H9 (cell line): ENCODE results near the gene MYO1C. TPM values are rescaled to one million over a fixed set of nuclear protein-coding genes. Genes with fewer than 3 reads are reported as not detected.
A peak's percentile ranks its signal among the peaks of the same experiment; 100 is the strongest.
"Not testable (repeated sequence)": the region's sequence is repeated elsewhere in the genome, so short reads cannot be mapped to it uniquely, and the experiment has no call there.

Source experiments
- DNase-seq: peaks from one replicate; pipeline ENCODE4 v3.0.0-alpha.2; 2017
- H2AFZ ChIP-seq: one replicate; pipeline ENCODE4 v1.6.1; 2013; ENCODE audit warnings: mild to moderate bottlenecking, low read length, control low read depth, moderate library complexity
- H2AK5ac ChIP-seq: 2 replicates; pipeline ENCODE4 v1.6.1; 2013; ENCODE audit warnings: low read length, control low read depth, mixed read lengths; ENCODE audit not compliant: insufficient read length
- H2BK120ac ChIP-seq: one replicate; pipeline ENCODE4 v1.6.1; 2013; ENCODE audit warnings: low read depth, mild to moderate bottlenecking, low read length, control low read depth, inconsistent platforms; ENCODE audit not compliant: poor library complexity, severe bottlenecking
- H2BK12ac ChIP-seq: 2 replicates; pipeline ENCODE4 v1.6.1; 2013; ENCODE audit warnings: low read length, control low read depth, mixed read lengths, low read depth; ENCODE audit not compliant: insufficient read length
- H2BK15ac ChIP-seq: 2 replicates; pipeline ENCODE4 v1.6.1; 2013; ENCODE audit warnings: low read depth, low read length, control low read depth
- H2BK20ac ChIP-seq: one replicate; pipeline ENCODE4 v1.6.1; 2013; ENCODE audit warnings: low read depth, mild to moderate bottlenecking, low read length, control low read depth, inconsistent platforms; ENCODE audit not compliant: poor library complexity, severe bottlenecking
- H2BK5ac ChIP-seq: 2 replicates; pipeline ENCODE4 v1.6.1; 2013; ENCODE audit warnings: low read length, control low read depth, mixed read lengths; ENCODE audit not compliant: insufficient read length
- H3K14ac ChIP-seq: 2 replicates; pipeline ENCODE4 v1.6.1; 2013; ENCODE audit warnings: low read length, control low read depth; ENCODE audit not compliant: insufficient read depth
- H3K18ac ChIP-seq: 2 replicates; pipeline ENCODE4 v1.6.1; 2013; ENCODE audit warnings: low read depth, mild to moderate bottlenecking, mixed read lengths, low read length, control low read depth; ENCODE audit not compliant: insufficient read length
- H3K23ac ChIP-seq: 2 replicates; pipeline ENCODE4 v1.6.1; 2013; ENCODE audit warnings: low read length, control low read depth, mixed read lengths, low read depth; ENCODE audit not compliant: insufficient read length
- H3K23me2 ChIP-seq: 2 replicates; pipeline ENCODE4 v1.6.1; 2013; ENCODE audit warnings: low read depth, mild to moderate bottlenecking, mixed read lengths, low read length, control low read depth; ENCODE audit not compliant: insufficient read length, poor library complexity, severe bottlenecking
- H3K27ac ChIP-seq: 2 replicates; pipeline ENCODE4 v1.5.1; 2013; ENCODE audit warnings: low read length, control low read depth, mixed read lengths, low read depth; ENCODE audit not compliant: insufficient read length
- H3K27me3 ChIP-seq: 2 replicates; pipeline ENCODE4 v1.6.1; 2013; ENCODE audit warnings: low read length, control low read depth, inconsistent platforms; ENCODE audit not compliant: insufficient read depth
- H3K4ac ChIP-seq: 2 replicates; pipeline ENCODE4 v1.6.1; 2013; ENCODE audit warnings: low read depth, mild to moderate bottlenecking, control low read depth, inconsistent platforms, low read length, moderate library complexity
- H3K4me1 ChIP-seq: 2 replicates; pipeline ENCODE4 v1.6.1; 2013; ENCODE audit warnings: low read length, control low read depth, inconsistent platforms; ENCODE audit not compliant: insufficient read depth
- H3K4me2 ChIP-seq: 2 replicates; pipeline ENCODE4 v1.6.1; 2013; ENCODE audit warnings: low read length, control low read depth, mixed read lengths; ENCODE audit not compliant: insufficient read length, insufficient read depth
- H3K56ac ChIP-seq: 2 replicates; pipeline ENCODE4 v1.6.1; 2013; ENCODE audit warnings: low read depth, mild to moderate bottlenecking, mixed read lengths, low read length, control low read depth; ENCODE audit not compliant: insufficient read length
- H3K79me1 ChIP-seq: 2 replicates; pipeline ENCODE4 v1.6.1; 2013; ENCODE audit warnings: low read depth, mild to moderate bottlenecking, moderate library complexity, low read length, control low read depth, inconsistent platforms; ENCODE audit not compliant: insufficient read depth, poor library complexity, severe bottlenecking
- H3K79me2 ChIP-seq: 2 replicates; pipeline ENCODE4 v1.6.1; 2013; ENCODE audit warnings: low read length, control low read depth, inconsistent platforms; ENCODE audit not compliant: insufficient read depth
- H3K9ac ChIP-seq: 2 replicates; pipeline ENCODE4 v1.6.1; 2013; ENCODE audit warnings: low read length, control low read depth, mixed read lengths; ENCODE audit not compliant: insufficient read length; ENCODE audit errors: extremely low read depth
- H3K9me3 ChIP-seq: one replicate; pipeline ENCODE4 v1.6.1; 2013; ENCODE audit warnings: low read depth, low read length, inconsistent platforms; ENCODE audit not compliant: control insufficient read depth
- H3T11ph ChIP-seq: one replicate; pipeline ENCODE4 v1.6.1; 2013; ENCODE audit warnings: mild to moderate bottlenecking, low read length, control low read depth, inconsistent platforms
- H4K20me1 ChIP-seq: one replicate; pipeline ENCODE4 v1.6.1; 2013; ENCODE audit not compliant: control insufficient read depth, insufficient read length, insufficient read depth
- H4K5ac ChIP-seq: 2 replicates; pipeline ENCODE4 v1.6.1; 2013; ENCODE audit warnings: low read depth, mild to moderate bottlenecking, mixed read lengths, low read length, control low read depth; ENCODE audit not compliant: insufficient read length
- H4K8ac ChIP-seq: replicated peaks from 2 replicates; pipeline ENCODE4 v1.6.1; 2013; ENCODE audit warnings: low read length, control low read depth, mixed read lengths, low read depth; ENCODE audit not compliant: insufficient read length
- H4K91ac ChIP-seq: 2 replicates; pipeline ENCODE4 v1.6.1; 2013; ENCODE audit warnings: low read depth, mild to moderate bottlenecking, moderate library complexity, mixed read lengths, low read length, control low read depth; ENCODE audit not compliant: insufficient read length
- H3K27ac Mint-ChIP-seq, 3 experiments: 2 replicates in 2 of 3; 3 replicates in 1 of 3; pipeline ENCODE4 v1.8.0; 2020 to 2021; ENCODE audit warnings: mixed read lengths in 3 of 3, mild to moderate bottlenecking in 1 of 3, moderate library complexity in 1 of 3
- H3K27me3 Mint-ChIP-seq: 2 replicates; pipeline ENCODE4 v1.8.0; 2021; ENCODE audit warnings: low read depth, mild to moderate bottlenecking, moderate library complexity, mixed read lengths
- H3K36me3 Mint-ChIP-seq, 3 experiments: 2 replicates in 2 of 3; 3 replicates in 1 of 3; pipeline ENCODE4 v1.8.0; 2020 to 2021; ENCODE audit warnings: low read depth in 3 of 3, mixed read lengths in 3 of 3; ENCODE audit not compliant: insufficient read depth in 1 of 3
- H3K4me1 Mint-ChIP-seq, 2 experiments: 2 replicates each; pipeline ENCODE4 v1.8.0; 2020; ENCODE audit warnings: mixed read lengths in 2 of 2
- H3K4me3 Mint-ChIP-seq, 2 experiments: 2 replicates in 1 of 2; 3 replicates in 1 of 2; pipeline ENCODE4 v1.8.0; 2020 to 2021; ENCODE audit warnings: mild to moderate bottlenecking in 2 of 2, mixed read lengths in 2 of 2, moderate library complexity in 1 of 2
- H3K9me3 Mint-ChIP-seq, 2 experiments: 2 replicates in 1 of 2; 3 replicates in 1 of 2; pipeline ENCODE4 v1.8.0; 2020; ENCODE audit warnings: mild to moderate bottlenecking in 2 of 2, mixed read lengths in 2 of 2, moderate library complexity in 1 of 2
- WGBS: extraction: QIAGEN DNeasy Blood & Tissue Kit; methylation state at CpG from one replicate; pipeline ENCODE4 v1.1.7; 2013; ENCODE audit warnings: missing lambda C conversion rate, low lambda C conversion rate, mixed read lengths; ENCODE audit not compliant: insufficient read length; ENCODE audit errors: extremely low coverage; 5-methylcytosine and 5-hydroxymethylcytosine counted together
- total RNA-seq: library from RNA; stranded (reverse); gene quantifications from 2 replicates; pipeline ENCODE4 v1.2.1, GENCODE V29; 2021
- TF ChIP-seq, protein P1 (sequence below): fragments of 200-600 bp; sonication (generic); conservative IDR thresholded peaks from 3 replicates; pipeline ENCODE4 v1.8.0; 2021; ENCODE audit warnings: antibody characterized with exemption, mild to moderate bottlenecking

Gene MYO1C
- total RNA-seq, 1 experiment from 2014 or later: 86.5 TPM

DNA sequence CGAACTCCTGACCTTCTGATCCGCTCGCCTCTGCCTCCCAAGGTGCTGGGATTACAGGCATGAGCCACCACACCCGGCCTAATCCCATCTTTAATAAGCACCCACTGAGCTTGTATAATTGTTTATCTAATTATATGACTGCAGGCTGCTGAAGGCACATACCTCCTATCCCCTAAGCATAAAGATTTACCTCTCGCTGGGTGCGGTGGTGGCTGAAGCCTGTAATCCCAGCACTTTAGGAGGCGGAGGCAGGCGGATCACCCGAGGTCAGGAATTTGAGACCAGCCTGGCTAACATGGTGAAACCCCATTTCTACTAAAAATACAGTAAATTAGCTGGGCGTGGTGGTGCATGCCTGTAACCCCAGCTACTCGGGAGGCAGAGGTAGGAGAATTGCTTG lies 72.3 kb downstream of the MYO1C start:
- H3K23ac ChIP-seq: no peak overlapping the region
- no peak overlapping the region for H2AK5ac ChIP-seq
- H3K56ac ChIP-seq: no peak overlapping the region
- no peak overlapping the region for H2BK5ac ChIP-seq
- no peak overlapping the region for H2BK12ac ChIP-seq
- no peaks in the 10 kb centered on the region for H4K20me1 ChIP-seq
- no peak overlapping the region for H3K18ac ChIP-seq
- no peak overlapping the region for H4K91ac ChIP-seq
- H2BK120ac ChIP-seq: no peak overlapping the region
- no peak overlapping the region for H3T11ph ChIP-seq
- H3K4me1 ChIP-seq: no peaks in the 10 kb centered on the region
- no peaks in the 10 kb centered on the region for H3K79me2 ChIP-seq
- H2AFZ ChIP-seq: no peak overlapping the region
- H3K4ac ChIP-seq: no peak overlapping the region
- H3K27ac ChIP-seq: no peak overlapping the region
- no peaks in the 10 kb centered on the region for H3K4me1 Mint-ChIP-seq
- TF ChIP-seq, protein P1, sequence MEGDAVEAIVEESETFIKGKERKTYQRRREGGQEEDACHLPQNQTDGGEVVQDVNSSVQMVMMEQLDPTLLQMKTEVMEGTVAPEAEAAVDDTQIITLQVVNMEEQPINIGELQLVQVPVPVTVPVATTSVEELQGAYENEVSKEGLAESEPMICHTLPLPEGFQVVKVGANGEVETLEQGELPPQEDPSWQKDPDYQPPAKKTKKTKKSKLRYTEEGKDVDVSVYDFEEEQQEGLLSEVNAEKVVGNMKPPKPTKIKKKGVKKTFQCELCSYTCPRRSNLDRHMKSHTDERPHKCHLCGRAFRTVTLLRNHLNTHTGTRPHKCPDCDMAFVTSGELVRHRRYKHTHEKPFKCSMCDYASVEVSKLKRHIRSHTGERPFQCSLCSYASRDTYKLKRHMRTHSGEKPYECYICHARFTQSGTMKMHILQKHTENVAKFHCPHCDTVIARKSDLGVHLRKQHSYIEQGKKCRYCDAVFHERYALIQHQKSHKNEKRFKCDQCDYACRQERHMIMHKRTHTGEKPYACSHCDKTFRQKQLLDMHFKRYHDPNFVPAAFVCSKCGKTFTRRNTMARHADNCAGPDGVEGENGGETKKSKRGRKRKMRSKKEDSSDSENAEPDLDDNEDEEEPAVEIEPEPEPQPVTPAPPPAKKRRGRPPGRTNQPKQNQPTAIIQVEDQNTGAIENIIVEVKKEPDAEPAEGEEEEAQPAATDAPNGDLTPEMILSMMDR: no peak
- no peak overlapping the region for H2BK20ac ChIP-seq
- no peaks in the 10 kb centered on the region for H3K27me3 ChIP-seq
- H3K4me3 Mint-ChIP-seq: no peak overlapping the region
- DNase-seq: no peak
- H2BK15ac ChIP-seq: no peak overlapping the region
- H4K8ac ChIP-seq: no peak overlapping the region
- H3K23me2 ChIP-seq: no peaks in the 10 kb centered on the region
- no peak overlapping the region for H3K4me2 ChIP-seq
- no peaks in the 10 kb centered on the region for H3K79me1 ChIP-seq
- H3K14ac ChIP-seq: no peak overlapping the region
- no CpG with 5 or more reads among the region's 11 CpGs for WGBS
- no peaks in the 10 kb centered on the region for H3K9me3 ChIP-seq
- no peaks in the 10 kb centered on the region for H3K9me3 Mint-ChIP-seq
- no peak overlapping the region for H3K27ac Mint-ChIP-seq
- H3K9ac ChIP-seq: no peak overlapping the region
- H4K5ac ChIP-seq: no peak overlapping the region
- no peaks in the 10 kb centered on the region for H3K27me3 Mint-ChIP-seq
- H3K36me3 Mint-ChIP-seq: peaks cover 18 to 47% (median 28%) of the 10 kb centered on the region in 3 experiments

DNA sequence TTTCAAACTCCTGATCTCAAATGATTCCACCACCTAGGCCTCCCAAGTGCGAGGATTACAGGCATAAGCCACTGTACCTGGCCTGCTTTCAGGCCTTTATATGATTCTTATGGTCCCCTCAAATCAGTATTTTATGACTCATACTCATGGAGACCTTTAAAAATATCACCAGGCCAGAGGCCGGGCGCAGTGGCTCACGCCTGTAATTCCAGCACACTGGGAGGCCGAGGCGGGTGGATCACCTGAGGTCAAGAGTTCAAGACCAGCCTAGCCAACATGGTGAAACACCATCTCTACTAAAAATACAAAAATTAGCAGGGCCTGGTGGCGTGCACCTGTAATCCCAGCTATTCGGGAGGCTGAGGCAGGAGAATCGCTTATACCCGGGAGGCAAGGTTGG lies 74.0 kb downstream of the MYO1C start:
- not testable (repeated sequence) for H3K4ac ChIP-seq, H2AK5ac ChIP-seq, H2BK5ac ChIP-seq, H4K91ac ChIP-seq, H3T11ph ChIP-seq, H3K9me3 Mint-ChIP-seq, H3K18ac ChIP-seq, H3K9me3 ChIP-seq, H3K27me3 ChIP-seq, H2BK120ac ChIP-seq, H2BK12ac ChIP-seq, H3K4me1 Mint-ChIP-seq, DNase-seq, H3K23me2 ChIP-seq, H4K5ac ChIP-seq, H3K4me1 ChIP-seq, H3K9ac ChIP-seq, H3K27me3 Mint-ChIP-seq, H4K8ac ChIP-seq, H3K14ac ChIP-seq, H3K56ac ChIP-seq, H3K79me2 ChIP-seq, H2BK15ac ChIP-seq, H4K20me1 ChIP-seq, H3K4me2 ChIP-seq, H3K27ac ChIP-seq, H3K79me1 ChIP-seq, H2BK20ac ChIP-seq, H2AFZ ChIP-seq, H3K4me3 Mint-ChIP-seq, H3K23ac ChIP-seq
- Mint-ChIP-seq H3K36me3 (peaks cover 15 to 35% (median 20%) of the 10 kb centered on the region in 3 experiments), H3K27ac (peak overlapping the region in 1 of 3 experiments; percentile 22; a peak in 1 of 7 replicates)
- no CpG with 5 or more reads among the region's 10 CpGs for WGBS
